ENCODE results near the gene SEMA3B.

DNA sequence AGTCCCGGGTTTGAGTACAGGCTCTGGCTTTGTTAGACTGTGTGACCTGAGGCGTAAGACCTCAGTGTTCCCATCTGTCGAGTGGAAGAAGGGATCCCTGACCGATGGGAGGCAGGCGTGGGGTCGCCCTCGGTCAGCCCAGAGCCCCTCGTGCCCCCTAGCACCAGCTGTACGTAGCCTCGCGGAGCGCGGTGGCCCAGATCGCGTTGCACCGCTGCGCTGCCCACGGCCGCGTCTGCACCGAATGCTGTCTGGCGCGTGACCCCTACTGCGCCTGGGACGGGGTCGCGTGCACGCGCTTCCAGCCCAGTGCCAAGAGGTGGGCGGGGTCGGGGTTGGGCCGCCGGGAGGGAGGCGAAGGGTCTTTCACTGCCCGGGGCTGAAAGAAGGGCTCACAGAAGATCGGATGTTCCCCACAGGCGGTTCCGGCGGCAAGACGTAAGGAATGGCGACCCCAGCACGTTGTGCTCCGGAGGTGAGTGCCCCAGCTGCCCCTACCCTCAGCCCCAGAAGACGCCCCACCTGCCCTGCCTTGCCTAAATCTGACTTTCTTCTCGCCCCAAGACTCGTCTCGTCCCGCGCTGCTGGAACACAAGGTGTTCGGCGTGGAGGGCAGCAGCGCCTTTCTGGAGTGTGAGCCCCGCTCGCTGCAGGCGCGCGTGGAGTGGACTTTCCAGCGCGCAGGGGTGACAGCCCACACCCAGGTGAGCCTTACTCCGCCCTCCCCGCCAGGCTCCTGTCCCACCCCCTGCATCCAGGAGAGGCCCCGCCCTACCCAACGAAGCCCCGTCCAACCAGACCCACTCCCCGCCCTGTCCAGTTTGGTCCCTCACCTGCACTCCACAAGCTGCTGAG is 6.4 kb downstream of the SEMA3B start:
- TF ChIP-seq GATA2 (IDR thresholded peaks at IDR 0.05; ENCODE audit: low read depth, low read length) (no peak), GATA3 (IDR thresholded peaks at IDR 0.05; ENCODE audit: low read depth, low read length) (no peak)

All from SH-SY5Y (cell line).